HUES6 (cell line): ENCODE results near the gene SUFU.
"Not testable (repeated sequence)": the region's sequence is repeated elsewhere in the genome, so short reads cannot be mapped to it uniquely, and the experiment has no call there.

Source experiments
- H3K27ac ChIP-seq: 2 replicates; pipeline ENCODE4 v1.7.0; 2013; ENCODE audit warnings: low read depth, mild to moderate bottlenecking, low read length, inconsistent platforms
- H3K27me3 ChIP-seq: 2 replicates; pipeline ENCODE4 v1.6.1; 2013; ENCODE audit warnings: low read length; ENCODE audit not compliant: control insufficient read depth, insufficient read depth
- H3K36me3 ChIP-seq: 2 replicates; pipeline ENCODE4 v1.6.1; 2013; ENCODE audit warnings: low read length; ENCODE audit not compliant: control insufficient read depth, insufficient read depth
- H3K4me1 ChIP-seq: 2 replicates; pipeline ENCODE4 v1.6.1; 2013; ENCODE audit warnings: low read length; ENCODE audit not compliant: control insufficient read depth, insufficient read depth
- H3K4me3 ChIP-seq: 2 replicates; pipeline ENCODE4 v1.5.1; 2013; ENCODE audit warnings: low read depth, low read length
- H3K9ac ChIP-seq: one replicate; pipeline ENCODE4 v1.6.1; 2013; ENCODE audit warnings: mild to moderate bottlenecking, low read length
- H3K9me3 ChIP-seq: 2 replicates; pipeline ENCODE4 v1.6.1; 2013; ENCODE audit warnings: low read depth, low read length; ENCODE audit not compliant: control insufficient read depth, insufficient read depth

SUFU gene

GRCh38 chr10:102517553-102517952 is 13.8 kb downstream of the SUFU start:
- Histone ChIP-seq H3K27ac (no peak overlapping the region), H3K9me3 (no peaks in the 10 kb centered on the region), H3K9ac (no peak overlapping the region), H3K4me3 (no peak overlapping the region), H3K27me3 (no peaks in the 10 kb centered on the region), H3K36me3 (peaks cover 5% of the 10 kb centered on the region), H3K4me1 (no peaks in the 10 kb centered on the region)

- Histone ChIP-seq H3K9ac (no peak overlapping the region), H3K36me3 (peaks cover 1% of the 10 kb centered on the region), H3K9me3 (no peaks in the 10 kb centered on the region), H3K4me1 (no peaks in the 10 kb centered on the region), H3K27ac (no peak overlapping the region), H3K27me3 (no peaks in the 10 kb centered on the region), H3K4me3 (no peak overlapping the region)
Observed at GRCh38 chr10:102519246-102519825, 15.6 kb downstream of the SUFU start.

GRCh38 chr10:102522874-102523249 is 19.1 kb downstream of the SUFU start:
- Histone ChIP-seq H3K4me3 (no peak overlapping the region), H3K9me3 (no peaks in the 10 kb centered on the region), H3K27ac (no peak overlapping the region), H3K9ac (no peak overlapping the region), H3K36me3 (no peaks in the 10 kb centered on the region), H3K4me1 (no peaks in the 10 kb centered on the region), H3K27me3 (no peaks in the 10 kb centered on the region)

- no peak overlapping the region for H3K27ac ChIP-seq
- H3K27me3 ChIP-seq = no peaks in the 10 kb centered on the region
- no peaks in the 10 kb centered on the region for H3K4me1 ChIP-seq
- no peaks in the 10 kb centered on the region for H3K36me3 ChIP-seq
- H3K9me3 ChIP-seq = no peaks in the 10 kb centered on the region
- H3K9ac ChIP-seq = no peak overlapping the region
- no peak overlapping the region for H3K4me3 ChIP-seq
Observed at GRCh38 chr10:102523250-102524029, 19.7 kb downstream of the SUFU start.

- Histone ChIP-seq H3K4me3 (no peak overlapping the region), H3K27ac (no peak overlapping the region), H3K27me3 (no peaks in the 10 kb centered on the region), H3K36me3 (no peaks in the 10 kb centered on the region), H3K9ac (no peak overlapping the region), H3K4me1 (no peaks in the 10 kb centered on the region), H3K9me3 (no peaks in the 10 kb centered on the region)
Observed at GRCh38 chr10:102524746-102525145, 21.0 kb downstream of the SUFU start.

GRCh38 chr10:102527546-102527945 is 23.8 kb downstream of the SUFU start:
- H3K27me3 ChIP-seq = no peaks in the 10 kb centered on the region
- H3K4me3 ChIP-seq = no peak overlapping the region
- no peaks in the 10 kb centered on the region for H3K36me3 ChIP-seq
- H3K4me1 ChIP-seq = no peaks in the 10 kb centered on the region
- H3K27ac ChIP-seq = no peak overlapping the region
- H3K9me3 ChIP-seq = no peaks in the 10 kb centered on the region
- H3K9ac ChIP-seq = no peak overlapping the region

GRCh38 chr10:102534333-102534732 is 30.6 kb downstream of the SUFU start:
- H3K4me1 ChIP-seq = no peaks in the 10 kb centered on the region
- H3K9me3 ChIP-seq = no peaks in the 10 kb centered on the region
- H3K36me3 ChIP-seq = no peaks in the 10 kb centered on the region; the same call in 1 of the 2 replicates

GRCh38 chr10:102534966-102535365 is 31.2 kb downstream of the SUFU start:
- not testable (repeated sequence) for H3K9me3 ChIP-seq, H3K27ac ChIP-seq, H3K36me3 ChIP-seq, H3K4me1 ChIP-seq, H3K9ac ChIP-seq, H3K27me3 ChIP-seq, H3K4me3 ChIP-seq

More at GRCh38 chr10:102534333-102534732, 30.6 kb downstream of the SUFU start:
- no peak overlapping the region for H3K4me3 ChIP-seq
- no peak overlapping the region for H3K9ac ChIP-seq
- no peaks in the 10 kb centered on the region for H3K27me3 ChIP-seq
- H3K27ac ChIP-seq = no peak overlapping the region

GRCh38 chr10:102535481-102536147 is 31.8 kb downstream of the SUFU start:
- Histone ChIP-seq H3K9ac (no peak overlapping the region), H3K27me3 (no peaks in the 10 kb centered on the region), H3K4me3 (no peak overlapping the region)

GRCh38 chr10:102537367-102537766 is 33.6 kb downstream of the SUFU start:
- no peaks in the 10 kb centered on the region; the same call in 1 of the 2 replicates for H3K36me3 ChIP-seq
- no peaks in the 10 kb centered on the region for H3K4me1 ChIP-seq
- no peaks in the 10 kb centered on the region for H3K9me3 ChIP-seq
- H3K4me3 ChIP-seq = no peak overlapping the region
- no peak overlapping the region for H3K9ac ChIP-seq
- no peaks in the 10 kb centered on the region for H3K27me3 ChIP-seq
- H3K27ac ChIP-seq = no peak overlapping the region

More at GRCh38 chr10:102535481-102536147, 31.8 kb downstream of the SUFU start:
- Histone ChIP-seq H3K9me3 (no peaks in the 10 kb centered on the region), H3K4me1 (no peaks in the 10 kb centered on the region), H3K36me3 (no peaks in the 10 kb centered on the region; the same call in 1 of the 2 replicates), H3K27ac (no peak overlapping the region)

- Histone ChIP-seq H3K9me3 (no peaks in the 10 kb centered on the region), H3K27me3 (no peaks in the 10 kb centered on the region), H3K4me3 (no peak overlapping the region), H3K4me1 (no peaks in the 10 kb centered on the region), H3K27ac (no peak overlapping the region), H3K36me3 (no peaks in the 10 kb centered on the region; the same call in 1 of the 2 replicates), H3K9ac (no peak overlapping the region)
Observed at GRCh38 chr10:102537948-102538347, 34.2 kb downstream of the SUFU start.
